H1 (cell line): ENCODE results near the gene PIK3CA. TPM values are rescaled to one million over a fixed set of nuclear protein-coding genes. Genes with fewer than 3 reads are reported as not detected.

Experiments
- CTCF ChIA-PET: fragments of 300-600 bp; sonication (Branson Sonifier 250); formaldehyde crosslinking; loops from one replicate; lab custom pipeline; 2021; ENCODE audit not compliant: partially characterized antibody; lab: Charles Lee
- POLR2A ChIA-PET: fragments of 300-600 bp; sonication (Branson Sonifier 250); formaldehyde crosslinking; loops from one replicate; lab custom pipeline; 2021; ENCODE audit warnings: inconsistent platforms; ENCODE audit not compliant: partially characterized antibody; lab: Charles Lee
- DNase-seq, 2 experiments: peaks; one replicate each; pipeline versions ENCODE4 v3.0.0 to v3.0.0-alpha.2; 2010 to 2022; ENCODE audit warnings: low spot score in 2 of 2, low read depth in 1 of 2, mixed read lengths in 1 of 2
- FAIRE-seq: peaks from 2 replicates; lab custom pipeline; 2011; peaks lifted over from hg19 to GRCh38; lab: Jason Lieb, UNC
- H2AFZ ChIP-seq: 2 replicates; pipeline ENCODE4 v1.8.1; 2012; ENCODE audit warnings: low read length, inconsistent platforms
- H2AK5ac ChIP-seq: 2 replicates; pipeline ENCODE4 v1.6.1; 2013; ENCODE audit warnings: low read depth, low read length
- H2BK120ac ChIP-seq: replicated peaks from 2 replicates; pipeline ENCODE3; 2013; ENCODE audit warnings: low read depth, low read length, inconsistent platforms
- H2BK12ac ChIP-seq: 2 replicates; pipeline ENCODE4 v1.6.1; 2013; ENCODE audit warnings: low read depth, low read length
- H2BK15ac ChIP-seq: 2 replicates; pipeline ENCODE4 v1.6.1; 2013; ENCODE audit warnings: low read length
- H2BK20ac ChIP-seq: 2 replicates; pipeline ENCODE4 v1.6.1; 2013; ENCODE audit warnings: low read length
- H2BK5ac ChIP-seq: 2 replicates; pipeline ENCODE4 v1.6.1; 2013; ENCODE audit warnings: low read depth, low read length
- H3K14ac ChIP-seq: 2 replicates; pipeline ENCODE4 v1.6.1; 2013; ENCODE audit warnings: inconsistent platforms; ENCODE audit not compliant: insufficient read length
- H3K18ac ChIP-seq: 2 replicates; pipeline ENCODE4 v1.6.1; 2013; ENCODE audit warnings: low read length; ENCODE audit errors: extremely low read depth
- H3K23ac ChIP-seq: 2 replicates; pipeline ENCODE4 v1.6.1; 2013; ENCODE audit warnings: inconsistent platforms; ENCODE audit not compliant: insufficient read length
- H3K23me2 ChIP-seq: 2 replicates; pipeline ENCODE4 v1.6.1; 2013; ENCODE audit warnings: low read depth, low read length
- H3K27ac ChIP-seq: 2 replicates; pipeline ENCODE4 v1.6.1; 2011; ENCODE audit warnings: low read depth, low read length, inconsistent platforms
- H3K27me3 ChIP-seq, 4 experiments: replicated peaks in 1 of 4; 1 replicate in 1 of 4; 2 replicates in 3 of 4; pipeline versions ENCODE4 v1.6.1 to v1.8.1; 2011 to 2013; ENCODE audit warnings: low read length in 3 of 4, mild to moderate bottlenecking in 3 of 4, inconsistent platforms in 2 of 4, mixed read lengths in 2 of 4, moderate library complexity in 1 of 4; ENCODE audit not compliant: control insufficient read depth in 3 of 4, insufficient read depth in 3 of 4; ENCODE audit errors: extremely low read depth in 1 of 4
- H3K36me3 ChIP-seq, 4 experiments: 2 replicates each; pipeline versions ENCODE4 v1.6.1 to v1.8.1; 2011 to 2013; ENCODE audit warnings: mild to moderate bottlenecking in 4 of 4, low read length in 3 of 4, moderate library complexity in 2 of 4, control low read depth in 1 of 4, inconsistent platforms in 1 of 4; ENCODE audit not compliant: insufficient read depth in 4 of 4, control insufficient read depth in 2 of 4
- H3K4ac ChIP-seq: replicated peaks from 2 replicates; pipeline ENCODE3; 2013; ENCODE audit warnings: low read length, low read depth, mixed read lengths, inconsistent platforms; ENCODE audit not compliant: insufficient read length
- H3K4me1 ChIP-seq, 4 experiments: replicated peaks in 1 of 4; 1 replicate in 1 of 4; 2 replicates in 3 of 4; pipeline versions ENCODE4 v1.6.1 to v1.8.1; 2011 to 2013; ENCODE audit warnings: low read length in 3 of 4, inconsistent platforms in 2 of 4, mixed read lengths in 1 of 4; ENCODE audit not compliant: insufficient read depth in 4 of 4, control insufficient read depth in 3 of 4
- H3K4me2 ChIP-seq, 2 experiments: 2 replicates each; pipeline versions ENCODE4 v1.6.1 to v1.8.1; 2011 to 2013; ENCODE audit warnings: low read depth in 2 of 2, low read length in 2 of 2, control low read depth in 1 of 2, inconsistent platforms in 1 of 2, mild to moderate bottlenecking in 1 of 2; ENCODE audit not compliant: insufficient read depth in 1 of 2
- H3K4me3 ChIP-seq, 4 experiments: fragments of 200-600, 300-600 bp in 1 of 4; sonication (generic), shearing (Covaris generic), sonication (Bioruptor Twin) in 1 of 4; 2 replicates each; pipeline versions ENCODE4 v1.5.1 to v1.8.1; 2011 to 2016; ENCODE audit warnings: low read length in 4 of 4, low read depth in 3 of 4, control low read depth in 2 of 4, inconsistent platforms in 2 of 4, mild to moderate bottlenecking in 2 of 4, mixed read lengths in 1 of 4, moderate library complexity in 1 of 4; ENCODE audit not compliant: insufficient read depth in 2 of 4; ENCODE audit errors: extremely low read depth in 1 of 4
- H3K56ac ChIP-seq: replicated peaks from 2 replicates; pipeline ENCODE3; 2013; ENCODE audit warnings: low read depth, mild to moderate bottlenecking, mixed read lengths, low read length, inconsistent platforms; ENCODE audit not compliant: insufficient read length
- H3K79me1 ChIP-seq: 2 replicates; pipeline ENCODE4 v1.6.1; 2013; ENCODE audit warnings: low read depth, low read length, control low read depth
- H3K79me2 ChIP-seq, 2 experiments: 2 replicates each; pipeline versions ENCODE4 v1.6.1 to v1.8.1; 2012 to 2013; ENCODE audit warnings: low read length in 2 of 2, mild to moderate bottlenecking in 2 of 2, inconsistent platforms in 1 of 2; ENCODE audit not compliant: insufficient read depth in 2 of 2, control insufficient read depth in 1 of 2
- H3K9ac ChIP-seq, 4 experiments: replicated peaks in 1 of 4; 1 replicate in 1 of 4; 2 replicates in 3 of 4; pipeline versions ENCODE4 v1.6.1 to v1.8.1; 2011 to 2013; ENCODE audit warnings: low read depth in 3 of 4, low read length in 3 of 4, control low read depth in 2 of 4, mild to moderate bottlenecking in 2 of 4, moderate library complexity in 2 of 4, inconsistent platforms in 1 of 4; ENCODE audit errors: extremely low read depth in 1 of 4
- H3K9me3 ChIP-seq, 2 experiments: 2 replicates each; pipeline versions ENCODE4 v1.6.1 to v1.8.1; 2012 to 2013; ENCODE audit warnings: mild to moderate bottlenecking in 2 of 2, moderate library complexity in 2 of 2, control low read depth in 1 of 2, inconsistent platforms in 1 of 2, low read depth in 1 of 2, low read length in 1 of 2, mixed read lengths in 1 of 2; ENCODE audit not compliant: insufficient read depth in 2 of 2
- H4K20me1 ChIP-seq, 2 experiments: replicated peaks in 1 of 2; 2 replicates each; pipeline versions ENCODE3 to v1.8.1; 2011 to 2013; ENCODE audit warnings: inconsistent platforms in 2 of 2, low read length in 2 of 2, mild to moderate bottlenecking in 1 of 2; ENCODE audit not compliant: insufficient read depth in 2 of 2, control insufficient read depth in 1 of 2
- H4K5ac ChIP-seq: 2 replicates; pipeline ENCODE4 v1.6.1; 2013; ENCODE audit warnings: low read length, low read depth, mixed read lengths, inconsistent platforms; ENCODE audit not compliant: insufficient read length
- H4K8ac ChIP-seq: 2 replicates; pipeline ENCODE4 v1.8.0; 2013; ENCODE audit warnings: mild to moderate bottlenecking, moderate library complexity, low read length, inconsistent platforms; ENCODE audit not compliant: insufficient read depth; ENCODE audit errors: extremely low read depth
- H4K91ac ChIP-seq: replicated peaks from 2 replicates; pipeline ENCODE3; 2013; ENCODE audit warnings: low read length, mixed read lengths, inconsistent platforms; ENCODE audit not compliant: insufficient read length
- CHD1 ChIP-seq: IDR thresholded peaks from 2 replicates; pipeline ENCODE4 v1.6.1; 2012; ENCODE audit warnings: low read depth, low read length, improper control_type of control experiment
- CHD2 ChIP-seq: IDR thresholded peaks from 2 replicates; pipeline ENCODE4 v1.6.1; 2012; ENCODE audit warnings: low read length, improper control_type of control experiment
- CREB1 ChIP-seq: IDR thresholded peaks from 2 replicates; pipeline ENCODE4 v1.6.1; 2012; ENCODE audit warnings: inconsistent platforms
- E2F6 ChIP-seq: IDR thresholded peaks from 2 replicates; pipeline ENCODE4 v1.6.1; 2012; ENCODE audit warnings: inconsistent platforms
- RBBP5 ChIP-seq: IDR thresholded peaks from 2 replicates; pipeline ENCODE4 v1.7.1; 2012; ENCODE audit warnings: low read depth, mild to moderate bottlenecking, inconsistent platforms, low read length, moderate library complexity, borderline replicate concordance
- RXRA ChIP-seq: IDR thresholded peaks from 2 replicates; pipeline ENCODE4 v1.6.1; 2011; ENCODE audit warnings: low read depth, mild to moderate bottlenecking, low read length, moderate library complexity; ENCODE audit not compliant: insufficient read depth
- SIRT6 ChIP-seq: IDR thresholded peaks from one replicate; pipeline ENCODE4 v1.7.1; 2012; ENCODE audit warnings: low read length, inconsistent platforms
- SIX5 ChIP-seq: IDR thresholded peaks from 2 replicates; pipeline ENCODE4 v1.6.1; 2011; ENCODE audit warnings: mild to moderate bottlenecking, low read depth, low read length
- SRF ChIP-seq: IDR thresholded peaks from 2 replicates; pipeline ENCODE4 v1.6.1; 2011; ENCODE audit warnings: mild to moderate bottlenecking, low read depth, low read length, moderate library complexity
- polyA plus RNA-seq, 7 experiments: library from polyadenylated mRNA; depleted of rRNA in 3 of 7; stranded (reverse) in 5 of 7; unstranded in 2 of 7; fragments of >200 nt in 5 of 7; fragments of 200-250 nt in 2 of 7; gene quantifications; 1 replicate in 5 of 7; 2 replicates in 1 of 7; 4 replicates in 1 of 7; pipeline versions ENCODE4 v1.2.1 to v1.2.3, GENCODE V29; 2011 to 2013; ENCODE audit warnings: missing spikeins in 2 of 7, mixed read lengths in 2 of 7
- total RNA-seq: library from RNA; stranded (reverse); fragmentation: NEBNext Ultra II Directional; extraction: Animal tissue kit (Norgen Biotek cat#: 25700); gene quantifications from 2 replicates; pipeline ENCODE4 v1.2.1, GENCODE V29; 2021
- TF ChIP-seq, protein P1 (sequence below), 3 experiments: IDR thresholded peaks; 1 replicate in 2 of 3; 2 replicates in 1 of 3; pipeline versions ENCODE4 v1.5.1 to v1.6.1; 2011; ENCODE audit warnings: low read length in 3 of 3, mild to moderate bottlenecking in 3 of 3, inconsistent platforms in 2 of 3, low read depth in 1 of 3, moderate library complexity in 1 of 3; ENCODE audit not compliant: insufficient read depth in 1 of 3; ENCODE audit errors: control extremely low read depth in 1 of 3

The PIK3CA gene
- total and polyA plus RNA-seq, 2 of the 8 experiments (the other 6 are each of a cell fraction or from before 2014, with no cell fraction given), result 1.6 to 11.3 TPM

- Histone ChIP-seq H3K18ac (no peak overlapping the region), H2BK20ac (no peak overlapping the region), H3K27me3 (no peaks in the 10 kb centered on the region), H3K79me1 (no peaks in the 10 kb centered on the region), H2BK12ac (no peak overlapping the region), H3K23ac (no peak overlapping the region), H2AFZ (no peak overlapping the region), H3K56ac (no peak overlapping the region), H3K9ac (no peak overlapping the region), H3K4me1 (no peaks in the 10 kb centered on the region), H4K8ac (no peak overlapping the region), H4K91ac (no peak overlapping the region), H3K9me3 (no peaks in the 10 kb centered on the region), H2BK5ac (no peak overlapping the region), H3K27ac (no peak overlapping the region), H2AK5ac (no peak overlapping the region), H3K4ac (no peak overlapping the region), H4K20me1 (peaks cover 1 to 4% of the 10 kb centered on the region in 2 experiments), H3K36me3 (no peaks in the 10 kb centered on the region), H2BK15ac (no peak overlapping the region), H3K4me2 (no peak overlapping the region), H3K23me2 (no peaks in the 10 kb centered on the region), H3K4me3 (no peak overlapping the region), H3K14ac (no peak overlapping the region), H4K5ac (no peak overlapping the region), H3K79me2 (peaks cover 0 to 56% of the 10 kb centered on the region in 2 experiments; a peak in 3 of 4 replicates), H2BK120ac (no peak overlapping the region)
- DNase-seq (no peak), FAIRE-seq (no peak)
- CTCF ChIA-PET, result no interaction called here
- POLR2A ChIA-PET, result no interaction called here
- TF ChIP-seq, protein P1, sequence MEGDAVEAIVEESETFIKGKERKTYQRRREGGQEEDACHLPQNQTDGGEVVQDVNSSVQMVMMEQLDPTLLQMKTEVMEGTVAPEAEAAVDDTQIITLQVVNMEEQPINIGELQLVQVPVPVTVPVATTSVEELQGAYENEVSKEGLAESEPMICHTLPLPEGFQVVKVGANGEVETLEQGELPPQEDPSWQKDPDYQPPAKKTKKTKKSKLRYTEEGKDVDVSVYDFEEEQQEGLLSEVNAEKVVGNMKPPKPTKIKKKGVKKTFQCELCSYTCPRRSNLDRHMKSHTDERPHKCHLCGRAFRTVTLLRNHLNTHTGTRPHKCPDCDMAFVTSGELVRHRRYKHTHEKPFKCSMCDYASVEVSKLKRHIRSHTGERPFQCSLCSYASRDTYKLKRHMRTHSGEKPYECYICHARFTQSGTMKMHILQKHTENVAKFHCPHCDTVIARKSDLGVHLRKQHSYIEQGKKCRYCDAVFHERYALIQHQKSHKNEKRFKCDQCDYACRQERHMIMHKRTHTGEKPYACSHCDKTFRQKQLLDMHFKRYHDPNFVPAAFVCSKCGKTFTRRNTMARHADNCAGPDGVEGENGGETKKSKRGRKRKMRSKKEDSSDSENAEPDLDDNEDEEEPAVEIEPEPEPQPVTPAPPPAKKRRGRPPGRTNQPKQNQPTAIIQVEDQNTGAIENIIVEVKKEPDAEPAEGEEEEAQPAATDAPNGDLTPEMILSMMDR (IDR thresholded peaks at IDR 0.05; ENCODE audit: control extremely low read depth in 1 of 3, insufficient read depth in 1 of 3, low read depth in 1 of 3, low read length in 3 of 3), result no peak
- TF ChIP-seq SRF (no peak), CHD1 (no peak), E2F6 (no peak), SIX5 (no peak), RBBP5 (no peak), CREB1 (no peak), SIRT6 (no peak), RXRA (no peak), CHD2 (no peak)
Measured at GRCh38 chr3:179163503-179163902, 15.3 kb downstream of the PIK3CA start.
